BLaER1 (cell line): ENCODE data around the gene SYT3.
"Not testable (repeated sequence)": the region's sequence is repeated elsewhere in the genome, so short reads cannot be mapped to it uniquely, and the experiment has no call there.

Source experiments
- H3K27ac ChIP-seq: shearing (Covaris generic); formaldehyde crosslinking; 2 replicates; pipeline ENCODE4 v1.8.1; 2022
- H3K27me3 ChIP-seq: shearing (Covaris generic); formaldehyde crosslinking; 2 replicates; pipeline ENCODE4 v1.8.1; 2022
- H3K36me3 ChIP-seq: shearing (Covaris generic); formaldehyde crosslinking; 2 replicates; pipeline ENCODE4 v1.8.1; 2022
- H3K4me1 ChIP-seq: shearing (Covaris generic); formaldehyde crosslinking; 2 replicates; pipeline ENCODE4 v1.8.1; 2022
- H3K4me2 ChIP-seq: shearing (Covaris generic); formaldehyde crosslinking; 2 replicates; pipeline ENCODE4 v1.8.1; 2022
- H3K4me3 ChIP-seq: shearing (Covaris generic); formaldehyde crosslinking; 2 replicates; pipeline ENCODE4 v1.8.1; 2022
- H3K9ac ChIP-seq: shearing (Covaris generic); formaldehyde crosslinking; 2 replicates; pipeline ENCODE4 v1.8.1; 2022
- H3K9me3 ChIP-seq: shearing (Covaris generic); formaldehyde crosslinking; 2 replicates; pipeline ENCODE4 v1.8.1; 2022
- H4K20me1 ChIP-seq: shearing (Covaris generic); formaldehyde crosslinking; 2 replicates; pipeline ENCODE4 v1.8.1; 2022
- Cebpa-rat ChIP-seq: shearing (Covaris generic); IDR thresholded peaks from 2 replicates; pipeline ENCODE4 v1.8.1; 2022

Gene SYT3

GRCh38 chr19:50602935-50603334 is 36.7 kb downstream of the SYT3 start:
- no peak overlapping the region for H3K4me3 ChIP-seq
- no peaks in the 10 kb centered on the region for H3K36me3 ChIP-seq
- no peaks in the 10 kb centered on the region for H3K4me1 ChIP-seq
- no peaks in the 10 kb centered on the region; the same call in 1 of the 2 replicates for H3K9me3 ChIP-seq
- no peaks in the 10 kb centered on the region for H3K27me3 ChIP-seq
- no peaks in the 10 kb centered on the region for H4K20me1 ChIP-seq
- H3K9ac ChIP-seq, result no peak overlapping the region
- TF ChIP-seq Cebpa-rat, result no peak
- no peak overlapping the region for H3K4me2 ChIP-seq
- H3K27ac ChIP-seq, result no peak overlapping the region

- Histone ChIP-seq H3K27me3 (no peaks in the 10 kb centered on the region), H3K9me3 (no peaks in the 10 kb centered on the region; the same call in 1 of the 2 replicates), H3K9ac (no peak overlapping the region), H3K36me3 (no peaks in the 10 kb centered on the region), H3K27ac (no peak overlapping the region), H4K20me1 (no peaks in the 10 kb centered on the region), H3K4me2 (no peak overlapping the region), H3K4me1 (no peaks in the 10 kb centered on the region), H3K4me3 (no peak overlapping the region)
- no peak for TF ChIP-seq Cebpa-rat
Measured at GRCh38 chr19:50602496-50602895, 37.2 kb downstream of the SYT3 start.

GRCh38 chr19:50602089-50602422 is 37.6 kb downstream of the SYT3 start:
- Histone ChIP-seq H3K4me1 (no peaks in the 10 kb centered on the region), H3K27ac (no peak overlapping the region), H3K9ac (no peak overlapping the region), H3K36me3 (no peaks in the 10 kb centered on the region), H4K20me1 (no peaks in the 10 kb centered on the region), H3K9me3 (no peaks in the 10 kb centered on the region; the same call in 1 of the 2 replicates), H3K4me3 (no peak overlapping the region), H3K4me2 (no peak overlapping the region), H3K27me3 (no peaks in the 10 kb centered on the region)
- no peak for TF ChIP-seq Cebpa-rat

GRCh38 chr19:50601407-50602088 is 38.1 kb downstream of the SYT3 start:
- Histone ChIP-seq H3K4me1 (no peaks in the 10 kb centered on the region), H3K27me3 (no peaks in the 10 kb centered on the region), H3K4me3 (no peak overlapping the region), H4K20me1 (no peaks in the 10 kb centered on the region), H3K4me2 (no peak overlapping the region), H3K36me3 (no peaks in the 10 kb centered on the region), H3K27ac (no peak overlapping the region), H3K9ac (no peak overlapping the region), H3K9me3 (no peaks in the 10 kb centered on the region; the same call in 1 of the 2 replicates)
- no peak for TF ChIP-seq Cebpa-rat

GRCh38 chr19:50599427-50599826 is 40.3 kb downstream of the SYT3 start:
- Histone ChIP-seq H3K4me2 (no peak overlapping the region), H3K27ac (no peak overlapping the region), H3K27me3 (no peaks in the 10 kb centered on the region), H3K36me3 (no peaks in the 10 kb centered on the region), H3K4me3 (no peak overlapping the region), H4K20me1 (no peaks in the 10 kb centered on the region), H3K9ac (no peak overlapping the region), H3K9me3 (no peaks in the 10 kb centered on the region; the same call in 1 of the 2 replicates), H3K4me1 (no peaks in the 10 kb centered on the region)
- no peak for TF ChIP-seq Cebpa-rat

GRCh38 chr19:50590191-50590590 is 49.5 kb downstream of the SYT3 start:
- Histone ChIP-seq H3K27me3 (no peaks in the 10 kb centered on the region), H3K36me3 (no peaks in the 10 kb centered on the region), H3K27ac (no peak overlapping the region), H4K20me1 (no peaks in the 10 kb centered on the region), H3K4me3 (no peak overlapping the region), H3K9ac (no peak overlapping the region), H3K4me1 (no peaks in the 10 kb centered on the region), H3K4me2 (no peak overlapping the region), H3K9me3 (no peaks in the 10 kb centered on the region)
- TF ChIP-seq Cebpa-rat, result no peak

GRCh38 chr19:50581795-50582660 is 57.7 kb downstream of the SYT3 start:
- H3K9ac ChIP-seq, H3K4me1 ChIP-seq, H3K4me3 ChIP-seq, H4K20me1 ChIP-seq, H3K27me3 ChIP-seq, H3K27ac ChIP-seq, H3K36me3 ChIP-seq, H3K4me2 ChIP-seq: not testable (repeated sequence)
- peaks cover 12% of the 10 kb centered on the region for H3K9me3 ChIP-seq

GRCh38 chr19:50580970-50581634 is 58.6 kb downstream of the SYT3 start:
- no peaks in the 10 kb centered on the region for H3K4me1 ChIP-seq
- H3K9ac ChIP-seq, result no peak overlapping the region
- H3K27ac ChIP-seq, result no peak overlapping the region

GRCh38 chr19:50580240-50580639 is 59.4 kb downstream of the SYT3 start:
- Histone ChIP-seq H3K36me3 (no peaks in the 10 kb centered on the region), H3K27ac (no peak overlapping the region), H3K4me2 (no peak overlapping the region), H3K9me3 (peaks cover 12% of the 10 kb centered on the region), H3K4me1 (no peaks in the 10 kb centered on the region), H3K27me3 (no peaks in the 10 kb centered on the region), H3K4me3 (no peak overlapping the region), H4K20me1 (no peaks in the 10 kb centered on the region), H3K9ac (no peak overlapping the region)
- TF ChIP-seq Cebpa-rat, result no peak

More at GRCh38 chr19:50580970-50581634, 58.6 kb downstream of the SYT3 start:
- no peak for TF ChIP-seq Cebpa-rat
- H3K9me3 ChIP-seq, result peaks cover 12% of the 10 kb centered on the region
- H4K20me1 ChIP-seq, result no peaks in the 10 kb centered on the region
- no peaks in the 10 kb centered on the region for H3K27me3 ChIP-seq
- H3K4me3 ChIP-seq, result no peak overlapping the region
- no peak overlapping the region for H3K4me2 ChIP-seq
- no peaks in the 10 kb centered on the region for H3K36me3 ChIP-seq

GRCh38 chr19:50576769-50577168 is 62.9 kb downstream of the SYT3 start:
- not testable (repeated sequence) for H4K20me1 ChIP-seq, H3K27me3 ChIP-seq, H3K9ac ChIP-seq, H3K4me2 ChIP-seq, H3K4me3 ChIP-seq, H3K27ac ChIP-seq, H3K9me3 ChIP-seq, H3K36me3 ChIP-seq, H3K4me1 ChIP-seq
